Activated T-cell treated with anti-CD3 and anti-CD28 coated beads for 4 hours (primary cell): ENCODE data around the gene FAM149A.

Experiments
- DNase-seq: peaks from one replicate; pipeline ENCODE4 v3.0.0-alpha.2; 2020

FAM149A gene

DNA sequence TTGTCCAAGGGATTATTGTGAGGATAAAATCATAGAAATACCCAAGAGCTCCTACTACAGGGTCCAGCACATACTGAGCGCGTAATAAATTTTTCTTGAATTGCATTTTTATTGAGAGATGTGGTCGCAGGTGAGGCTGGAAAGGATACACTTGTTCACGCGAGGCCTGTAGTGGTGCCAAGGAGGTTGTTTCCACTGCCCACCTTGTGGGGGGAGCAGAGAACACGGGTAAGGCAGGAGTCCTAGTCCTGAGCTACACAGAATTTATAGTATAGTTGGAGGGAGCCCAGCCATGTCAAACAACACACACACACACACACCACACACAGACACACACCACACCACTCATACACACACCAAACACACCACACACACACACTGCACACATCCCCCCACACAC is 55.1 kb downstream of the FAM149A start:
- DNase-seq, result no peak

DNA sequence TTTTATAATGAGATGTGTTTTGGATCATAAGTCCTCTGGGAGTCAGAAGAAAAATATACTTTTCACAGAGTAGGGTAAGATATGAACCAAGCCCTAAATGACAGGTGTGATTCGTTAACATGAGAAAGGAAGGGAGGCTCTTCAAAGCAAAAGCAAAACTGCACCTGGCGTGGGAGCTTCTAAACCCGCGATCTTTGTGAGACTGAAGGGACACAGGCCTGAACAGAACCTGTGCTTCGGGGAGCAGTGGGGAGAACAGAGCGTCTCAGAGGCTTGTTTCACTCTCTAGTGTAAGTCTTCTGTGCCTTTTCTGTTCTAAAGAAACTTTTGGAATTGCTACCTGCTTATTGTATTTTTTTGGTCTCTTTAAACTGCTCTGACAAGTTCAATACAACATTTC is 56.6 kb downstream of the FAM149A start:
- DNase-seq, result no peak

DNA sequence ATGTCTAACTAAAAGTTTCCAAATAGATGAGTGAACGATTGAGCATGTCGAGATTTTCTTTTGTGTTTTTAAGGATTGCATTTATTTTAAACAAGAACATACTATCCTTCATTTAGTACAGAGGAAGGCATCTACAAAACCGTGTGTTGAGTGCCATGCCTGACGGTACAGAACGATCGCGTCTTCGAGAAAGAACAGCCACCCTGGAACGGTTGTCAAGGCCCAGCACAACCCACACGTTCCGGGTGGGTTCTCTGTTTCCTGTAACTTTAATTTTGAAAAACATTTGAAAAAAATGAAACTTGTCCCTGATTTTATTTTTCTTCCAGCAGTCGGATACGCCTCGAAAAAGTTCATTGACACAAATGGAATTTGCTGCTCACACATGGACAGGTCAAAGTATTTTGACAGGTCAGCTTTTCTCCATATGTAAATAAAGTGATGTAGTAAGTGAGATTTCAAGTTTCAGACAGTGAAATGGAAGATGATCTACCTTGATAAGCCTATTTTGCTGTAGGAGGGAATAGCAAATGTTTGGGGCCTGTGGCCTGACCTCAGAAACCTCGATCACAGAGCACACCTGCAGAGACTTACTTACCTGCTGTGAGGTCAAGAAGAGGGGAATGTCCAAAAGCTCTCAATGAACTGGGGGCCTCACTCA is 62.5 kb downstream of the FAM149A start:
- DNase-seq, result no peak

DNA sequence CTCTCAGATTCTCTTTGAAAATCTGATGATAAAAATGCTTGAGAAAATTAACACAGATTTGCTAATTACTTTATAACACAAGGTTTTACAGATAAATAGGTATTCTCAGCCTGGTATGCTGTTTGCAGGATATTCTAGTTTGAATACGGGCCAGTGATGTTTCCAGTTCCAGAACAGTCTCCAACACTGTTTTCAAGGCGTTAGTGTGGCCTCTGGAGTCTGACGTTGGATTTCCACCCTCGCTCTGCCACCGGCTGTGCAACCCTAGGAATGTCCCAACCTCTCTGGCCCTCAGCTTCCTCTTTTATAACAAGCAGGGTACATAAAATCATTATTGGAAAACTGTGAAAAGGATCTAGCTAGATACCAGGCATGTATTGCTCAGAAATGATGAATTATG is 63.1 kb downstream of the FAM149A start:
- DNase-seq, result no peak

DNA sequence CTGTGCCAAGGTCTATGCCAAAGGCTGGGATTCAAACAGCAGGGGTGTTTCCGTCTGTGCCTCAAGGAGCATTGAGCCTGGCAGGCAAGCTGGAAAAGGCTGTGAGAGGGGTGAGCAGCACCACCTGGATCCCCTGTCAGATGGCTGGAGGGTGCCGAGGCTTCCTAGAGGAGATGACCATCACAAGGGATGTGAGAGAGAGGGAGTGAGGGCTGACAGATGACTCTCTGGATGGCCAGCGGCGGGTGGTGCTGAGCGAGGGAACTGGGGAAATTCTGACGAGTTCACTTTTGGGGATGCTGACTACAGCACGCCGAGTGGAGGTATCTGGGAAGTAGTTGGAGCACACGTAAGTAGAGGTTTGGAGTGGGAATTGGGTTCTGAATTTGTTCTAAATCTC is 64.2 kb downstream of the FAM149A start:
- DNase-seq, result no peak

DNA sequence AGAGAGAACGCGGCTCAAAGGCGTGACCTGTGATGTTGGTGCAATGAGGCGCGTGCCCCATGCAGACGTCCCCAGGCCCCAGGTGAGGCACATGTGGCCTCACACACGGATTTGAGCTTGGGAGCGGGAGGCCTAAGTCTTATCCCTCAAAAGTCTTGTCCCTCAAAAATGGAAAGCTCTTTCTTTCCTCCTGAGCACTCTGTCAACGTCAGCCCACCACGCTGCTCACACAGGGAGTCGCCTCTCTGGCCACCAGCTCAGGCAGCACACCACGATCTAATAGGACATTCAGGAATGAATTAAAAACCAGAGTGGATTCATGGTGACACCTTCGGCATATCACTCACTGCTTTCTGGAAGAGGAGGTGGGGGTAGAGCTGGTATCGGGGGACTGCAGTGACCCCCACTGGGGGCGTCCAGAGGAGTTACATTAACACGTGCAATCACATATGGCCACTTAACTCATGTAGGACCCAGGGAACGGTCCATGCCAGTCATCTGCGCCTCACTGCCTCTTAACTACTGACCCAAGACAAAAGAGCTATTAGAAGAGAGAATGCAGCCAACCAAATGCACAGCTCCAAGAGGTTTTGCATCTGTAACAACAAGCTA is 64.9 kb downstream of the FAM149A start:
- DNase-seq, result no peak

DNA sequence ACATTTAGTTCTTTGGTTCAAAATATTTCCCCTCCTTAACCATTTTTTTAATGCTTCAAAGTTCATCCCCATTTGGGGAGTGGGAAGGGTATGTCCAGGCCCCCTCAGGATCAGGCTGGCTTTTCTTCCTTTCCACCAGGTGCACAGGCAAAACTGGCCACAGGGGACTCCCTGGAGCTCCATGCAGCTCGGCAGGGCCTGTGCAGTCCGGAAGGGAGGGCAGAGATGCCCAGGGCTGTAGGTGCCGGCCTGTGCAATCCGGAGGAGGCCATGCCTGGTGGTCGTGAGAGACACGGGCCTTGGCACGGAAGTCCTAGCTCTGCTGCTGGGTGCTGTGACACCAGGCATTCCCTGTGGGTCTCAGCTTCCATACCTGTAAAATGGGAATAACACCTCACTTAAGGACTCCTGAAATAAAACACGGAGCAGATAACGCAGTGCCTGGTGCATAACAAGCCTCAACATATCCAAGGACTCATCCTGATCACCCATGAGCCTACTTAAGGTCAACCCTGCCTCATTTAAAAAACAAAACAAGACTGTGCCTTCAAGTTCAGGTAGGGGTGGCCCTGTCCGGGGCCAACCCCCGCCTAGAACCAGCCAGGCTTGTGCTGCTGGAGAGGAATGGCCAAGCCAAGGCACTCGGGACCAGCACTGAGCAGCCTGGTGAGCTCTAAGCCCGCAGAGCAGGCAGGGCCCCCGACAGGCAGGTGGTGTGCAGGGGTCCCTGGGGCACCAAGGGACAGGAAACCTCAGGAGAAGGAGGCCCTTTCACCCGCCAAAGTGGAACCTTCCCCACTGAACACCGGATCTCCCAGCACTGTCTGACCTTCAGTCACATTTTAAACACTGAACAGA is 65.7 kb downstream of the FAM149A start:
- no peak for DNase-seq

DNA sequence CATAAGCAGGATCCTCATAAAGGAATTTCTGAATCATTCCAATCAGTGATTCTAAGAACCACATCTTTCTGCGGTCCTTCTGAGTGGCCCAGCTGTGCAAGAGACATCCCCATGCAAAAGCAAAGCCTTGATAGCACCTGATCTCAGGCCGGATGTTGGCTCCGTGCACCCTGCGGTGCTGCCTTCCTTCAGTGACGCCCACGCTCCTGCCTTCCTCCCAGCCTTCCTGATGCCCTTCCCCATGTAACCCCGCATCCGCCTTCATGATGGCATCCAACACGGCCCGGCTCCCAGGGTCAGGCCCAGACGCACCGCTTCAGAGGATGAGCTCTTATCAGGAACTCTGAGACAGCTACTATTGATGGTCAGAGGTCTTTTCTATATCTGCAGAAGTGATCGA is 66.5 kb downstream of the FAM149A start:
- no peak for DNase-seq

DNA sequence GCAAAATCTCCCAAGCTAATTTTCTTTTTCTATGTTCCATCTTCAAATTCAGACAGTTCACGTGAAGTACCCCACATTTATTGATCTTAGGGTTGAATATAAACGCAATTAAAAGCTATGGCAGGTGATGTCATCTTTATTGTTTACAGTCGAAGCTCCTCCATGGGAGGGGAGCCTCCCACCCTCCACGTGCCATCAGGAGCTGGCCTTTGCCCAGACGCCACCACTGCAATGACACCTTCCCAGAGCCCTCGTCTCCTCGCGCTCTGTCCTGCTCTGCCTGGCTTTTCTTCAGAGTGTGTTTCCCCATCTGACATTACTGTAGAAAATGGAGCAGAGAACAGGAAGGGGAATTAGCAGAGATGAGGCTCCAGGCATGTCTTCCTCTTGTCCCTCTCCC is 68.0 kb downstream of the FAM149A start:
- DNase-seq, result no peak

DNA sequence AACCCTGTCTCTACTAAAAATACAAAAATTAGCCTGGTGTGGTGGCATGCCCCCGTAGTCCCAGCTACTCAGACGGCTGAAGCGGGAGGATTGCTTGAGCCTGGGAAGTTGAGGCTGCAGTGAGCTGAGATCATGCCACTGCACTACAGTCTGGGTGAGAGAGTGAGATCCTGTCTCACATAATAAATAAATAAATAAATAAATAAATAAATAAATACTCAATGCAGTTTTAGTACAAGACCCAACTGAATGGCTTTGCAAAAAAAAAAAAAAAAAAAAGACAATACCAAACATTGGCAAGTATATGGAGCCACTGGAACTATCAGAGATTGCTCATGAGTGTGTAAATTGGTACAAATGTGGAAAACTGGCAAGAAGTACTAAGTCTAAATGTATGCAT is 83.6 kb downstream of the FAM149A start:
- DNase-seq, result no peak

DNA sequence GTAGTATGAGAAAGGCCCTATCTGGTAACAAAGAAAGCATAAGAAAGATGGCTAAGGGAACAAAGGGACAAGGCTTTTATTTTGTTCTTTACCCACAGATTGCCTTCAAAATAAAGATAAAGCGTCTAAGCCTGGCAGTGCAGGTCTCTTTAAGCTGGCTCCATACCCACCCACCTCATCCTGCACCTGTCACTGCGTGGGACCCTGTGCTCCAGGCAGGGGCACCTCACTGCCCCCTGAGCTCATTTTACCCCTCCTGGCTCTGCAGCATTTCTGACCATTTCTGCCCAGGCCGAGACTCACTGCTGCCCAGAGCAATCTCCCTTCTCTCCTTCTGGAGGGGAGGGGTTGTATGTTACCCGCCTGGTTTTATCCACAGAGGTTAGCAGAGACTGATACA is 85.2 kb downstream of the FAM149A start:
- DNase-seq, result no peak

DNA sequence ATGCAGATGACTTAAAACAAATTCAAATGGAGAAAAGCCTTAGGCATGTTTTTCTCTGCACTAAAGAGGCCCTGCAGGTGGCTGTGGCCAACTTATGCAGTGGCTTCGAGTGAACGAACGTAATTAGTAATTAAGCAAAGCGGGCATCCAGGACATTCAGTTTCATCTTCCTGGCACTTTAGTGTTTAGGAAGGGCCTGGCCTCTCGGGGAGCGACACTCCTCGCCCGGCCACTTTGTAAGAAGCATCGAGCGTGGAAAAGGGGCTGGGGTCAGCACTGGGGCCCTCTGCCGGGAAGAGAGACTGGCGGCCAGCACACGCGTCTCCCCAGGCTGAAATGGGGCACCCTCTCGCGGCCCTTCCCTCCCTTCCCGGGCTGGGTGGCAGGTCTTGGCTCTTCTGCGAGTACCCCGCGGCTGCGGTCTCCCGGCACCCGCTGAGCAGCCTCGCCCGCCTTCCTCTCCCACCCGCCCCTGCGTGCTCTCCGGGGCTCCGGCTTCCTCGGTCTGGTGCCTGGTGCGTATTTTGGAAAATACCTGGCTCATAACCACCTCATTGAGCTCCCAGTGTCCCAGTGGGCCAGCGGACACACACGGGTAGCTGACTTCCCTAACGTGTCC is 86.2 kb downstream of the FAM149A start:
- DNase-seq, result peak; percentile 26

DNA sequence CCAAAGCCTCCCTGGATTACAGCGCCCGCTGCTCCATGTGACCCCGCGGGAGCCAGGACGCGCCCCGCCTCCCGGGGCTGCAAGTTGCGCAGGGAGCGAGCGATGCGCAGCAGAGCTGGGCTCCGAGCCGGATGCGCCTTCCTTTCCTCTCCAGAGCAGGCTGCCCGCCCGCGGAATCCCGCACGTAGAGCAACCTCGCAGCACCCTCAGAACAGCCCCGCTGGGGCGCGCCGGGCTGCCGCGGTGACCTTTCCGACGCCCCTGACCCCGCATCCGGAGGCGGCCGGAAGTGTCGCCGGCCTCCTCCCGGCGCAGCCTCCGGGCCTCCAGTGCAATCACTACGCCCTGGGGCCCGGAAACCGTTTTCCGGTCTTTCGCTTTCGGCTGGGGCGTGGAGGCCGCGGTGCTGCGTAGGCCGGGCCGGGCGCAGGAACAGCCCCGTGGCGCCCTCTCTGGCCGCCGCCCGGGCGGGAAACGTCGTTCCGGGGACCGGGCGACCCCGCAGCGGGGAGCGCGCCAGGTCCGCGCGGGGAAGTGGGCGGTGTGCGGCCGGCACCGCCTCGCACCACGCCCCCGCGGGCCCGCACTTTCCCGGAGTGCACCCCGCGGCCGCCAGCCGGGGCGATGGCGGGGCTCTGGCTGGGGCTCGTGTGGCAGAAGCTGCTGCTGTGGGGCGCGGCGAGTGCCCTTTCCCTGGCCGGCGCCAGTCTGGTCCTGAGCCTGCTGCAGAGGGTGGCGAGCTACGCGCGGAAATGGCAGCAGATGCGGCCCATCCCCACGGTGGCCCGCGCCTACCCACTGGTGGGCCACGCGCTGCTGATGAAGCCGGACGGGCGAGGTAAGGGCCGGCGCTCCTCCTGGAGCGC is 86.9 kb downstream of the FAM149A start, which contains the start of gene CYP4V2:
TSS of gene CYP4V2 (plus strand) at position 368 of the 866 bp plus-strand sequence. CDS start at position 625, 257 bp downstream.
- DNase-seq, result peak; percentile 78

DNA sequence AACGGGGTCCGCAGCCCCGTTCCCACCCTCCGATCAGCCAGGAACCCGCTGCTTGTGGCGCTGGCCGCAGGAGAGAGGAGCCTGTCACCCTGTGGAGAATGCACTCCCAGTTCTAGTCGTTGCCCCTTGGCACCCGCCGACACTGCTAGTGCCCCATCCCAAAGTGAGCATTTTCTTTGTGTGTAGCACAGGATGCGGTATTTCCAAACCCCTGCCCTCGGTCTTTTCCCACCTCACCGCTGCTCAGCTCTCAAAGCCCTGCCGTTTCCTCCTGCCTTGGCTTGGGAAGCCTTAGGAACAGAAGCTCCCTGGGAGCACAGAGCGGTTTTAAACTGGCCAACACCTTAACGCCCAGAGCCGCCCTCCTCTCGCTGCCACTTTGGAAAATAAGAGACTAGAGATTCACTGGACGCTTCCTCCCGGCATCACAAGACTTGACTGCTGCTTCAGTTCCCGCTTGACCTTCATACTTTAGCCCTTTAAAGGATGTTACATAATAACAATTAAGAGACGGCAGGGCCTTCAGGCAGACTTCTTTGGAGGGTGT is 87.6 kb downstream of the FAM149A start:
- peak; percentile 11 for DNase-seq

DNA sequence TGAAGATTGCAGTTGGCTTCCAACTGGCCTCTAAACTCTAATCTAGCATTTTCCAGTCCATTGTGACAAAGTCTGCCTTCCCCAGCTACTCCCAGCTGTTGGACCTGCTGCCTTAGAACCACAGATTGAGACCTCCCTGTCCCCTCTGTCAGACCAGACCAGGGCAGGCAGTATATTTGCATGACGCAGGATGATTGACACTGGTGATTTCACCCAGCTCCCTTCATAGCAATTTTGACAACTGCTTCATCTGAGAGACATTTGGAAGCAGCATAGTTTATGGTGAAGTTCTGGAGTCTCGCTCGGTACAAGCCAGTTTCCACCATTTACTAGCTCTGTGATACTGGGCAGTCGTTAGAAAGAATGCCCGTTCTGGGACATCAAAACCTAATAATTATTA is 89.3 kb downstream of the FAM149A start:
- DNase-seq, result no peak

DNA sequence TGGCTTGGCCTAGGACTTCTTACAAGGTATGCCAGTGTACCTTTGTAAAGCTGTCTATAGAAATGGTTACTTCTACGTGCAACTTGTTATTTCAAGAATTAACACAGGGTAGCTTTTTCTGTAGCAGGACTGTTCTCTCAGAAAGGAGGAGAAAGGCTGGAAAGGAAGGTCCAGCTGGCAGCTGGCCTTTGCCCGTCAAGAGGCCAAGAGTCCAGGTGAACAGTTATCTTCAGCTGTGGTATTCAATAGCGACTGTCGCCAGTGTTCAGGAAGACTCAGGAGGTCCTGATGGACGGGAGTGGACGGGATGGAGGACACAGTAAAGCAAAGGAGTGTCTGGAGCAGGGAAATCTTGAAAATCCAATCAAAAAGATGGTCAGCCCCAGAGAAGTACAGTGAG is 91.6 kb downstream of the FAM149A start:
- no peak for DNase-seq

DNA sequence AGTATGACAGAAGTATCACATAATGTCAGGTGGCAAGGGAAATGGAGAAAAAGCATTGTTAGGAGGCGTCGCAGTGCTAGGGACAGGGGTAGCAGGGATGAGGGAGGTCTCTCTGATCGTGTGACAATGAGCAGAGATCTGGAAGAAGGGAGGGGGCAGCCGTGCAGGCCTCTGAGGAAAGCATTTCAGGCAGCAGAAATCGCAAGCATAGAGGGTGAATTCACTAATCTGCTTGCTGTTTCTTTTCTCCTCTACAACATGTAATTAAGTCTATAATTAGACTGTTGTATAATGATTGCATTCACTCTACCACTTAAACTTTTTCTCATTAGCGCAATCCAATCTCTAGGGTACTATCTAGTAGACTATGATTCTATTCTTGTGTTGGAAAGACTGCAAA is 96.0 kb downstream of the FAM149A start:
- DNase-seq, result no peak

DNA sequence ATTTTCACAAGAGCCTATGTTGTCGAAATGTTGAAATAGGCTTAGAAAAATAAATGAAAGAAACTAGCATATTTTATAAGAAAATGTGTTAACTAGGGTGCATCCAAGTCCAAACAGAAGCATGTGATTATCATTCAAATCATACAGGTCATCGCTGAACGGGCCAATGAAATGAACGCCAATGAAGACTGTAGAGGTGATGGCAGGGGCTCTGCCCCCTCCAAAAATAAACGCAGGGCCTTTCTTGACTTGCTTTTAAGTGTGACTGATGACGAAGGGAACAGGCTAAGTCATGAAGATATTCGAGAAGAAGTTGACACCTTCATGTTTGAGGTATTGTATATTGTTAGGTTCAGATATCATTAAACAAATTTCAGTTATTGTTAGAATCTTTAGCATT is 96.5 kb downstream of the FAM149A start:
- no peak for DNase-seq

DNA sequence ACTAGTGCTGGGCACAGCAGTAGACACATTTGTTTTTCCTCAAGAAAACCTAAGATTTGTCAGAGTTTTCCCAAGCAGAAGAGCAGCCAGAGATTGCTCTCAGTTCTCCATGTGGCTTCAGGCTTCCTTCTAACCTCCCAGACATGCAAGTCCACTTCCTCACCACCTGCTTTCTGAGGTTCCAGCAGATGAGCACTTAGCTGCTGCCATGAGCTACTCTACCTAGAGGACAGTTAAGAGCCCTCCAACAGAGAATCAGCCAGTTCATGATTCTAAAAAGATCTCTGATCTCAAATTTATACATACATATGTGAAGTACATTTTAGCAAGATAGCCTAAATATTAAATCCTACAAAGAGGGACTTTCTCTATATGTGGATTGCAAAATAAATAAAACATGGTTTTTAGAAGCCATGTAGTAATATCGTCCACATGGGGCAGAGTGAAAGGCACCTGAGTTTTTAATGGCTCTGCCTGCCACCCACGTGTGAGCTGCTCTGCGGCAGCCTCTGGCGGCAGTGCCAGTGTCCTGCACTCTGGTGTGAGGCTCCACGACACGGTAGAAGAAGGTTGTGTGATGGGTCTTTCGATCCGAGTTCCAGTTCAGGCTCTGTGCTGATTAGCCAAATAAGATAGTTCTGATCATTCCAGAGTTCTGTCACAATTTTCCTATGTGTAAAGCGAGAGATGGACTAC is 97.2 kb downstream of the FAM149A start:
- DNase-seq, result peak; percentile 48

DNA sequence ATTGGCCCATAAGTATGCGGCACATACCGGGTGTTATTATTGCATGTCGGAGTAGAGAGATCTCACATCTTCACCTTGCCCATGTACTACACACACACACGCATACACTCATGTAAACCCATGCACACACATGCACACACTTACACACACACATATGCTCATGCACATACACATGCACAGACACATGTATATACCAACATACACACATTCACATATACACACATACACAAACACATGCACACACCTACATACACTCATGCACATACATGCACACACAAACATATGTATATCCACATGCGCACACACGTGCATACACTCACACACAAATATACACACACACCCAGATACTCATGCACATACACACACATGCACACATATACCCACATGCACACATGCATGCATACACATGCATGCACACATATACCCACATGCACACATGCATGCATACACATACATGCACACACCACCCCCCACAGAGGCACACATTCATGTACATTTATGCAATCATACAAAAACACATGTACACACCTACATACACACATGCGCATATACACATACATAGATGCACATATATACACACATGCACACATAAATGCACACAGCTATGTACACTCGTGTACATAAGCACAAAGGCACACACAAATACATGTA is 98.1 kb downstream of the FAM149A start:
- no peak for DNase-seq

DNA sequence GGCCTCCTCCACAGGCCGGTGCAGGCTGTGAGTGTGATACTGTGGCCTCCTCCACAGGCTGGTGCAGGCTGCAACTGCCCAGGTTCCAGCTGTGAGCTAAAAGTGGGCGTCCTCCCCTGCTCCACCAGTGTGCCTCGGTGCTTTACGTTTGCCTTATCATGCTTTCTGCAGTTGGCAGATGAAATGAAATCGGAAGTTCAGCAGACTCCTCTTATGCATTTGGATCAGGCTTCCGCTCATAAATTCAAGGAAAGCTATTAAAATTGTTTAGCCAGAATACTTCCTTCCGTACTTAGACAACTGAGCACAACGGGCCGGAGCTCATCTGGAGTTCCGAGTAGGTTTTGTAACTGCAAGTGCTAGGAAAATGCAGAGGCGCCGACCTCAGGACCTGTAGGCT is 98.9 kb downstream of the FAM149A start:
- no peak for DNase-seq
